Sigmoid colon (tissue), 7 donors: ENCODE measurements around the gene S100A5. TPM values are rescaled to one million over a fixed set of nuclear protein-coding genes. Genes with fewer than 3 reads are reported as not detected.
"Not testable (repeated sequence)": the region's sequence is repeated elsewhere in the genome, so short reads cannot be mapped to it uniquely, and the experiment has no call there.

Experiments
- DNase-seq: peaks from one replicate; pipeline ENCODE4 v3.0.0-alpha.2; 2019
- H3K27ac ChIP-seq, 4 donors: fragments of 200-600 bp; sonication (generic); one replicate each; pipeline ENCODE4 v1.5.1; 2016 to 2019; ENCODE audit warnings: mild to moderate bottlenecking in 1 of 4
- H3K27me3 ChIP-seq, 3 donors: fragments of 200-600 bp; sonication (generic); one replicate each; pipeline ENCODE4 v1.5.1; 2019; ENCODE audit warnings: mild to moderate bottlenecking in 1 of 3
- H3K36me3 ChIP-seq, 4 donors: fragments of 200-600 bp; sonication (generic); one replicate each; pipeline ENCODE4 v1.5.1; 2016 to 2019
- H3K4me1 ChIP-seq, 4 donors: fragments of 200-600 bp; sonication (generic); one replicate each; pipeline ENCODE4 v1.5.1; 2017 to 2019
- H3K4me3 ChIP-seq, 4 donors: fragments of 200-600 bp; sonication (generic); one replicate each; pipeline ENCODE4 v1.5.1; 2017 to 2019; ENCODE audit warnings: mild to moderate bottlenecking in 2 of 4, moderate library complexity in 1 of 4
- H3K9me3 ChIP-seq, 4 donors: fragments of 200-600 bp in 3 of 4; sonication (generic) in 3 of 4; one replicate each; pipeline versions ENCODE4 v1.5.1 to v1.6.1; 2013 to 2019
- CTCF ChIP-seq, 4 experiments: fragments of 450-650 bp in 3 of 4; fragments of 200-600 bp in 1 of 4; IDR thresholded peaks; one replicate each; pipeline ENCODE4 v1.5.1; 2016 to 2019; ENCODE audit warnings: antibody characterized with exemption in 4 of 4, mild to moderate bottlenecking in 3 of 4, moderate library complexity in 2 of 4
- EP300 ChIP-seq, 4 donors: sonication (generic); formaldehyde crosslinking; IDR thresholded peaks; one replicate each; pipeline ENCODE4 v1.6.1; 2017; ENCODE audit warnings: antibody characterized with exemption in 4 of 4
- POLR2A ChIP-seq, 2 donors: fragments of 450-650 bp; IDR thresholded peaks; one replicate each; pipeline ENCODE4 v1.6.1; 2016; ENCODE audit warnings: antibody characterized with exemption in 2 of 2, mild to moderate bottlenecking in 2 of 2, moderate library complexity in 2 of 2
- POLR2AphosphoS5 ChIP-seq, 4 donors: sonication (generic); formaldehyde crosslinking; IDR thresholded peaks; one replicate each; pipeline ENCODE4 v1.6.1; 2017; ENCODE audit warnings: antibody characterized with exemption in 4 of 4
- WGBS, 2 donors: extraction: QIAGEN DNeasy Blood & Tissue Kit; methylation state at CpG; one replicate each; pipeline ENCODE4 v1.1.7; 2013; 5-methylcytosine and 5-hydroxymethylcytosine counted together
- intact Hi-C: fragments of 100-400 bp; cut with DNase I; formaldehyde crosslinking; loops from one replicate; pipeline ENCODE4 v1.15.1; 2023
- polyA plus RNA-seq, 3 donors: library from polyadenylated mRNA; stranded (reverse); fragments of 200-250 nt; gene quantifications; one replicate each; pipeline ENCODE4 v1.2.3, GENCODE V29; 2013
- total RNA-seq, 4 donors: library from RNA; depleted of rRNA; stranded (reverse); fragments of >200 nt; gene quantifications; one replicate each; pipeline ENCODE4 v1.1.0, GENCODE V29; 2016
- donor health status: healthy with polysubstance abuse.
- donor health status: Bipolar disorder and iron deficiency.
- donor health status: healthy.

S100A5 gene
- total and polyA plus RNA-seq, 7 donors: not detected

GRCh38 chr1:153585006-153585405 lies 44.3 kb upstream of the S100A5 start:
- 91 to 98% methylated on average over 1 of the region's 1 CpG for WGBS, 2 donors
- H3K27ac ChIP-seq: no peak overlapping the region

GRCh38 chr1:153583976-153584375 lies 43.2 kb upstream of the S100A5 start:
- Histone ChIP-seq H3K4me3 (no peak overlapping the region), H3K27ac (no peak overlapping the region), H3K36me3 (no peaks in the 10 kb centered on the region), H3K9me3 (no peaks in the 10 kb centered on the region), H3K4me1 (no peaks in the 10 kb centered on the region), H3K27me3 (no peaks in the 10 kb centered on the region)
- TF ChIP-seq POLR2A (IDR thresholded peaks at IDR 0.05) (no peak), CTCF (IDR thresholded peaks at IDR 0.05) (no peak), EP300 (IDR thresholded peaks at IDR 0.05) (no peak), POLR2AphosphoS5 (IDR thresholded peaks at IDR 0.05) (no peak)
- DNase-seq: no peak
- 88 to 91% methylated on average over 2 of the region's 2 CpGs for WGBS, 2 donors
- intact Hi-C loops: no loop called here

More at GRCh38 chr1:153585006-153585405, 44.3 kb upstream of the S100A5 start:
- intact Hi-C loops: no loop called here
- no peaks in the 10 kb centered on the region for H3K4me1 ChIP-seq
- DNase-seq: no peak
- no peaks in the 10 kb centered on the region for H3K36me3 ChIP-seq
- H3K9me3 ChIP-seq: no peaks in the 10 kb centered on the region
- H3K4me3 ChIP-seq: no peak overlapping the region
- TF ChIP-seq EP300 (IDR thresholded peaks at IDR 0.05) (no peak), CTCF (IDR thresholded peaks at IDR 0.05) (no peak), POLR2AphosphoS5 (IDR thresholded peaks at IDR 0.05) (no peak), POLR2A (IDR thresholded peaks at IDR 0.05) (no peak)
- no peaks in the 10 kb centered on the region for H3K27me3 ChIP-seq

GRCh38 chr1:153583514-153583913 lies 42.8 kb upstream of the S100A5 start:
- H3K27me3 ChIP-seq, DNase-seq, H3K4me3 ChIP-seq, H3K27ac ChIP-seq, H3K9me3 ChIP-seq, H3K36me3 ChIP-seq, intact Hi-C loops, H3K4me1 ChIP-seq: not testable (repeated sequence)
- WGBS, 2 donors: 92 to 93% methylated on average over 3 of the region's 3 CpGs

GRCh38 chr1:153582836-153583235 lies 42.1 kb upstream of the S100A5 start:
- H3K9me3 ChIP-seq, H3K4me1 ChIP-seq, H3K27ac ChIP-seq, H3K27me3 ChIP-seq, H3K36me3 ChIP-seq, intact Hi-C loops, H3K4me3 ChIP-seq, DNase-seq: not testable (repeated sequence)
- 95 to 96% methylated on average over 34 of the region's 34 CpGs for WGBS, 2 donors

- Histone ChIP-seq H3K27ac (no peak overlapping the region), H3K9me3 (no peaks in the 10 kb centered on the region), H3K36me3 (no peaks in the 10 kb centered on the region), H3K27me3 (no peaks in the 10 kb centered on the region), H3K4me3 (no peak overlapping the region), H3K4me1 (no peaks in the 10 kb centered on the region)
- 85 to 87% methylated on average over 3 of the region's 3 CpGs for WGBS, 2 donors
- TF ChIP-seq EP300 (IDR thresholded peaks at IDR 0.05): no peak
- TF ChIP-seq CTCF (IDR thresholded peaks at IDR 0.05): no peak
- no peak for TF ChIP-seq POLR2A (IDR thresholded peaks at IDR 0.05)
- TF ChIP-seq POLR2AphosphoS5 (IDR thresholded peaks at IDR 0.05): no peak
- intact Hi-C loops: no loop called here
- no peak for DNase-seq
Observed at GRCh38 chr1:153578936-153579335, 38.2 kb upstream of the S100A5 start.

- intact Hi-C loops: no loop called here
- no peaks in the 10 kb centered on the region for H3K4me1 ChIP-seq
Observed at GRCh38 chr1:153578490-153578889, 37.8 kb upstream of the S100A5 start.

More at GRCh38 chr1:153578490-153578889, 37.8 kb upstream of the S100A5 start:
- H3K36me3 ChIP-seq: no peaks in the 10 kb centered on the region
- H3K27me3 ChIP-seq: no peaks in the 10 kb centered on the region
- no peaks in the 10 kb centered on the region for H3K9me3 ChIP-seq
- TF ChIP-seq CTCF (IDR thresholded peaks at IDR 0.05): no peak
- no peak for TF ChIP-seq EP300 (IDR thresholded peaks at IDR 0.05)
- no peak for TF ChIP-seq POLR2AphosphoS5 (IDR thresholded peaks at IDR 0.05)
- no peak for TF ChIP-seq POLR2A (IDR thresholded peaks at IDR 0.05)
- no peak overlapping the region for H3K4me3 ChIP-seq
- no peak overlapping the region for H3K27ac ChIP-seq
- DNase-seq: no peak
